Right atrium auricular region (tissue), 2 donors: Measurements from ENCODE around the gene MALSU1. TPM values are rescaled to one million over a fixed set of nuclear protein-coding genes. Genes with fewer than 3 reads are reported as not detected.

Source experiments
- DNase-seq: peaks from one replicate; pipeline ENCODE4 v3.0.0-alpha.2; 2019; ENCODE audit warnings: low spot score
- H3K27ac ChIP-seq, 2 donors: fragments of 200-600 bp; sonication (generic); 1 replicate in 1 of 2; 2 replicates in 1 of 2; pipeline ENCODE4 v1.5.1; 2016 to 2019
- H3K27me3 ChIP-seq, 2 donors: fragments of 200-600 bp; sonication (generic); one replicate each; pipeline versions ENCODE4 v1.5.1 to v1.6.0; 2017 to 2019
- H3K36me3 ChIP-seq: fragments of 200-600 bp; sonication (generic); one replicate; pipeline ENCODE4 v1.5.1; 2016
- H3K4me1 ChIP-seq, 2 donors: fragments of 200-600 bp; sonication (generic); one replicate each; pipeline versions ENCODE4 v1.5.1 to v1.6.0; 2017 to 2019
- H3K4me3 ChIP-seq, 2 donors: fragments of 200-600 bp; sonication (generic); 1 replicate in 1 of 2; 2 replicates in 1 of 2; pipeline ENCODE4 v1.5.1; 2017 to 2019; ENCODE audit warnings: mild to moderate bottlenecking in 1 of 2, moderate library complexity in 1 of 2
- H3K9me3 ChIP-seq, 2 donors: fragments of 200-600 bp; sonication (generic); one replicate each; pipeline ENCODE4 v1.5.1; 2019
- total RNA-seq, 2 donors: library from RNA; depleted of rRNA; stranded (reverse); fragments of >200 nt; gene quantifications; one replicate each; pipeline ENCODE4 v1.1.0, GENCODE V29; 2016
- TF ChIP-seq, protein P1 (sequence below), 2 donors: fragments of 200-600 bp; sonication (generic); IDR thresholded peaks; one replicate each; pipeline ENCODE4 v1.5.1; 2019; ENCODE audit warnings: antibody characterized with exemption in 2 of 2

The MALSU1 gene
- total RNA-seq, 2 donors from 2014 or later = 82.5 to 96.5 TPM

DNA sequence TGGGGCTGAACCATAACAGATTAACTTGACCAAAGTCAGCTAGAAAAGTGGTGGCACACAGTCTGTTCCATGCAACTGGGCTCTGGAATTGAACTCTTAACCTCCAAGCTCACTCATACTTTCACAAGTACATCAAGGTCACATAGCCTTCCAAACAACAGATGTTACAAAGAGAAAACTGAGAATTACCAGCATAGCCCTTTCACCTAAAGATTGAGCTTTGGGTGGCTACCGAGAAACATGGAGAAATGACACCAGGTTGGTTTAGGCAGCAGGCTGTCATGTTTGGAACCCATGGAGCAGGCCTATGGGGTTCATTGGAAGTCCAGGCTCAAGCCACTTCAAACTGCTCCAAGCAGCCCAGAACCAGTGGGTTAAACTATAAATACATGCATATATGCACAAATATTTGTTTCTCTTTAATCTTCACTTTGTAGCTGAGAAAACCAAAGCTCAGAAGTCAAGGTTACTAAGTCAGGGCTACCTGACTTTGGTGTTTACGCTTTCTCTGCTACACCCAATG lies 59.1 kb downstream of the MALSU1 start:
- H3K27ac ChIP-seq = no peak overlapping the region
- no peak overlapping the region for H3K4me3 ChIP-seq
- TF ChIP-seq, protein P1, sequence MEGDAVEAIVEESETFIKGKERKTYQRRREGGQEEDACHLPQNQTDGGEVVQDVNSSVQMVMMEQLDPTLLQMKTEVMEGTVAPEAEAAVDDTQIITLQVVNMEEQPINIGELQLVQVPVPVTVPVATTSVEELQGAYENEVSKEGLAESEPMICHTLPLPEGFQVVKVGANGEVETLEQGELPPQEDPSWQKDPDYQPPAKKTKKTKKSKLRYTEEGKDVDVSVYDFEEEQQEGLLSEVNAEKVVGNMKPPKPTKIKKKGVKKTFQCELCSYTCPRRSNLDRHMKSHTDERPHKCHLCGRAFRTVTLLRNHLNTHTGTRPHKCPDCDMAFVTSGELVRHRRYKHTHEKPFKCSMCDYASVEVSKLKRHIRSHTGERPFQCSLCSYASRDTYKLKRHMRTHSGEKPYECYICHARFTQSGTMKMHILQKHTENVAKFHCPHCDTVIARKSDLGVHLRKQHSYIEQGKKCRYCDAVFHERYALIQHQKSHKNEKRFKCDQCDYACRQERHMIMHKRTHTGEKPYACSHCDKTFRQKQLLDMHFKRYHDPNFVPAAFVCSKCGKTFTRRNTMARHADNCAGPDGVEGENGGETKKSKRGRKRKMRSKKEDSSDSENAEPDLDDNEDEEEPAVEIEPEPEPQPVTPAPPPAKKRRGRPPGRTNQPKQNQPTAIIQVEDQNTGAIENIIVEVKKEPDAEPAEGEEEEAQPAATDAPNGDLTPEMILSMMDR (IDR thresholded peaks at IDR 0.05) = no peak
- H3K4me1 ChIP-seq = no peaks in the 10 kb centered on the region
- H3K9me3 ChIP-seq = no peaks in the 10 kb centered on the region
- no peak for DNase-seq
- no peaks in the 10 kb centered on the region for H3K27me3 ChIP-seq
- no peaks in the 10 kb centered on the region for H3K36me3 ChIP-seq

Other genes with a start within 250 kb of the MALSU1 start
- 10 to 100 TPM; 37.3 to 87.6 TPM for gene KLHL7, start 193.6 kb upstream of the MALSU1 start, total RNA-seq
- gene NUP42, start 117.3 kb upstream of the MALSU1 start, total RNA-seq = 10 to 100 TPM; 24.7 to 30.6 TPM
- 100 to 1,000 TPM in 1 of 2 donors, 10 to 100 TPM in 1; 74.4 to 137 TPM for gene GPNMB, start 52.6 kb upstream of the MALSU1 start, total RNA-seq
- gene IGF2BP3, start 171.2 kb downstream of the MALSU1 start, total RNA-seq = not detected
- gene TRA2A, start 232.6 kb downstream of the MALSU1 start, total RNA-seq = 10 to 100 TPM; 16.0 to 26.7 TPM